Astrocyte of the spinal cord (primary cell): ENCODE results near the gene P2RY8.
"Not testable (repeated sequence)": the region's sequence is repeated elsewhere in the genome, so short reads cannot be mapped to it uniquely, and the experiment has no call there.

Experiments
- DNase-seq: peaks from one replicate; pipeline ENCODE4 v3.0.0; 2011; ENCODE audit warnings: low read depth, low spot score
- H3K4me3 ChIP-seq: 2 replicates; pipeline ENCODE4 v1.5.1; 2011; ENCODE audit warnings: low read depth, mild to moderate bottlenecking, low read length, moderate library complexity
- in situ Hi-C: cut with HindIII; loops from 2 replicates; pipeline ENCODE4 v1.10.0; 2017; ENCODE audit warnings: low sequenced_read_pairs
- TF ChIP-seq, protein P1 (sequence below): IDR thresholded peaks from 2 replicates; pipeline ENCODE4 v1.5.1; 2012; ENCODE audit warnings: low read depth, mild to moderate bottlenecking, low read length, inconsistent platforms

The P2RY8 gene

DNA sequence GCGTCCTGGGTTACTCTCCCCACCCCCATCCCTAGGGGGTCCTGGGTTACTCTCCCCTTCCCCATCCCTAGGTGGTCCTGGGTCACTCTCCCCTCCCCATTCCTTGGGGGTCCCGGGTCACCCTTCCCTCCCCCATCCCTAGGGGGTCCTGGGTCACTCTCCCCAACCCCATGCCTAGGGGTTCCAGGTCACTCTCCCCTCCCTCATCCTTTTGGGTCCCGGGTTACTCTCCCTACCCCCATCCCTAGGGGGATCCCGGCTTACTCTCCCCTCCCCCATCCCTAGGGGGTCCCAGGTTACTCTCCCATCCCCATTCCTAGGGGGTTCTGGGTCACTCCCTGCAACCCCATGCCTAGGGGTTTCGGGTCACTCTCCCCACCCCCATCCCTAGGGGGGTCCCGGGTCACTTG lies 85.7 kb downstream of the P2RY8 start:
- TF ChIP-seq, protein P1, sequence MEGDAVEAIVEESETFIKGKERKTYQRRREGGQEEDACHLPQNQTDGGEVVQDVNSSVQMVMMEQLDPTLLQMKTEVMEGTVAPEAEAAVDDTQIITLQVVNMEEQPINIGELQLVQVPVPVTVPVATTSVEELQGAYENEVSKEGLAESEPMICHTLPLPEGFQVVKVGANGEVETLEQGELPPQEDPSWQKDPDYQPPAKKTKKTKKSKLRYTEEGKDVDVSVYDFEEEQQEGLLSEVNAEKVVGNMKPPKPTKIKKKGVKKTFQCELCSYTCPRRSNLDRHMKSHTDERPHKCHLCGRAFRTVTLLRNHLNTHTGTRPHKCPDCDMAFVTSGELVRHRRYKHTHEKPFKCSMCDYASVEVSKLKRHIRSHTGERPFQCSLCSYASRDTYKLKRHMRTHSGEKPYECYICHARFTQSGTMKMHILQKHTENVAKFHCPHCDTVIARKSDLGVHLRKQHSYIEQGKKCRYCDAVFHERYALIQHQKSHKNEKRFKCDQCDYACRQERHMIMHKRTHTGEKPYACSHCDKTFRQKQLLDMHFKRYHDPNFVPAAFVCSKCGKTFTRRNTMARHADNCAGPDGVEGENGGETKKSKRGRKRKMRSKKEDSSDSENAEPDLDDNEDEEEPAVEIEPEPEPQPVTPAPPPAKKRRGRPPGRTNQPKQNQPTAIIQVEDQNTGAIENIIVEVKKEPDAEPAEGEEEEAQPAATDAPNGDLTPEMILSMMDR, result no peak
- DNase-seq, result no peak
- in situ Hi-C loops, result no loop called here
- no peak overlapping the region for H3K4me3 ChIP-seq

DNA sequence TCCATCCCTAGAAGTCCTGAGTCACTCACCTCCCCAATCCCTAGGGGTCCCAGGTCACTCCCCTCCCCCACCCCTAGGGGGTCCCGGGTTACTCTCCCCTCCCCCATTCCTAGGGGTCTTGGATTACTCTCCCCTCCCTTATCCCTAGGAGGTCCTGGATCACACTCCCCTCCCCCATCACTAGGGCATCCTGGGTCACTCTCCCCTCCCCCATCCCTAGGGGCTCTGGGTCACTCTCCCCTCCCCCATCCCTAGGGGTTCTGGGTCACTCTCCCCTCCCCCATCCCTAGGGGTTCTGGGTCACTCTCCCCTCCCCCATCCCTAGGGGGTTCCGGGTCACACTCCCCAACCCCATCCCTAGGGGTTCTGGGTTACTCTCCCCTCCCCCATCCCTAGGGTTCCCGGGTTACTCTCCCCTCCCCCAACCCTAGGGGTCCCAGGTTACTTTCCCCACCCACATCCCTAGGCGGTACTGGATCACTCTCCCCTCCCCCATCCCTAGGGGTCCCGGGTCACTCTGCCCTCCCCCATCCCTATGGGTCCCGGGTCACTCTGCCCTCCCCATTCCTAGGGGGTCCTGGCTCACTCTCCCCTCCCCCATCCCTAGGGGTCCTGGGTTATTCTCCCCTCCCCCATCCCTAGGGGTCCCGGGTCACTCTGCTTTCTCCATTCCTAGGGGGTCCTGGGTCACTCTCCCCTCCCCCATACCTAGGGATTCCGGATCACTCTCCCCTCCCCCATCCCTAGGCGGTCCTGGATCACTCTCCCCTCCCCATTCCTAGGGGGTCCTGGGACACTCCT lies 86.4 kb downstream of the P2RY8 start:
- TF ChIP-seq, protein P1, result no peak
- in situ Hi-C loops, result no loop called here
- no peak overlapping the region for H3K4me3 ChIP-seq
- DNase-seq, result no peak

DNA sequence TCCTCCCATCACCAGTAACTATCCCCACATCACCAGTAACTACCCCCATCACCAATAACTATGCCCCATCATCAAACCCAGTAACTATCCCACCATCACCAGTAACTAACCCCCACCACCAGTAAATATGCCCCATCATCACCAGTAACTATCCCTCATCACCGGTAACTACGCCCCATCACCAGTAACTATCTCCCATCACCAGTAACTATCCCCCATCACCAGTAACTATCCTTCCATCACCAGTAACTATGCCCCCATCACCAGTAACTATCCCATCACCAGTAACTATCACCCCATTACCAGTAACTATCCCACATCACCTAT lies 87.2 kb downstream of the P2RY8 start:
- TF ChIP-seq, protein P1, result no peak

DNA sequence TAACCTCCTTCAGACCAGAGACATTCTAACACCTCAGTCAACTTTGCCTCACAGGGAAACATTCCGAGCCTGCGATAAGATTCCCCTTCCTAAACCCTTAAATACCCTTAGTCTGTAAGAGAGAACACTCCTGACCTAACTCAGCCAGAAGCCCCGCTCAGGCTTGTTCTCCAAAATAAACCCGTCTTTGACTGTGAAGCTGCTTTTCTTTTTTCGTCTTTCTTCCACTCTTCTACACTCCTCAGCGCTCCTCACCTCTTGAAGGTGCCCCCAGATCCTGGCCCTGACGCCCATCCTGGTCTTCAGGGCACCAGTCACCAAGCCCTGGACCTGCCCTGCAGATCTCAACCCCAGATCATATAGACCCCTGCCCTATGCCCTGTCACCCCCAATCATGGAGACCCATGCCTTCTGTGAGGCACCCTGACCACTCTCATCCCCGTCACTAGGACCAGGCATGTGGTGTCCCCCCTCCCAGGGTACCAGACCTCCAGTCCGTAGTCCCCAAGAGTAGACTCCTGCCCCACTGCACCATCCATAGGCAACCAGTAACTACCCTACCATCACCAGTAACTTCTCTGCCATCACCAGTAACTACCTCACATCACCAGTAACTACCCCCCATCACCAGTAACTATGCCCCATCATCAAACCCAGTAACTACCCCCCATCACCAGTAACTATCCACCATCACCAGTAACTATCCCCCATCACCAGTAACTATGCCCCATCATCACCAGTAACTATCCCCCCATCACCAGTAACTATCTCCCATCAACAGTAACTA lies 87.8 kb downstream of the P2RY8 start:
- DNase-seq, result no peak
- in situ Hi-C loops, result no loop called here

More for the DNA sequence above, 87.2 kb downstream of the P2RY8 start:
- in situ Hi-C loops, result no loop called here
- no peak for DNase-seq
- H3K4me3 ChIP-seq, result no peak overlapping the region

DNA sequence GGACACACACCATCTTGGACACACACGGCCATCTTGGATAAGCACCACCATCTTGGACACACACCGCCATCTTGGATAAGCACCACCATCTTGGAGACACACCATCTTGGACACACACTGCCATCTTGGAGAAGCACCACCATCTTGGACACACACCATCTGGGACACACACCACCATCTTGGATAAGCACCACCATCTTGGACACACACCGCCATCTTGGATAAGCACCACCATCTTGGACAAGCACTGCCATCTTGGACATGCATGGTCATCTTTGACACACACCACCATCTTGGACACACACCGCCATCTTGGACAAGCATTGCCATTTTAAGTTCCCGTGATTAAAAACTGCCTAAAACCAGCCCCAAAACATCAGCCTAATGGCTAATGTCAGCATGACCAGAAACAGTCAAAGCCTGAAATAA lies 88.4 kb downstream of the P2RY8 start:
- in situ Hi-C loops, result not testable (repeated sequence)

More for the DNA sequence above, 87.8 kb downstream of the P2RY8 start:
- TF ChIP-seq, protein P1, result no peak
- no peak overlapping the region for H3K4me3 ChIP-seq

DNA sequence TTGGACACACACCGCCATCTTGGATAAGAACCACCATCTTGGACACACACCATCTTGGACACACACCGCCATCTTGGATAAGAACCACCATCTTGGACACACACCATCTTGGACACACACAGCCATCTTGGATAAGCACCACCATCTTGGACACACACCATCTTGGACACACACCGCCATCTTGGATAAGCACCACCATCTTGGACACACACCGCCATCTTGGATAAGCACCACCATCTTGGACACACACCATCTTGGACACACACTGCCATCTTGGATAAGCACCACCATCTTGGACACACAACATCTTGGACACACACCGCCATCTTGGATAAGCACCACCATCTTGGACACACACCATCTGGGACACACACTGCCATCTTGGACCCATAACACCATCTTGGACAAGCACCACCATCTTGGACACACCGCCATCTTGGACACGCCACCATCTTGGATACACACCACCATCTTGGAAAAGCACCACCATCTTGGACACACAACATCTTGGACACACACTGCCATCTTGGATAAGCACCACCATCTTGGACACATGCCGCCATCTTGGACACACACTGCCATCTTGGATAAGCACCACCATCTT lies 88.9 kb downstream of the P2RY8 start:
- H3K4me3 ChIP-seq, DNase-seq, in situ Hi-C loops: not testable (repeated sequence)

More for the DNA sequence above, 88.4 kb downstream of the P2RY8 start:
- not testable (repeated sequence) for DNase-seq, H3K4me3 ChIP-seq

DNA sequence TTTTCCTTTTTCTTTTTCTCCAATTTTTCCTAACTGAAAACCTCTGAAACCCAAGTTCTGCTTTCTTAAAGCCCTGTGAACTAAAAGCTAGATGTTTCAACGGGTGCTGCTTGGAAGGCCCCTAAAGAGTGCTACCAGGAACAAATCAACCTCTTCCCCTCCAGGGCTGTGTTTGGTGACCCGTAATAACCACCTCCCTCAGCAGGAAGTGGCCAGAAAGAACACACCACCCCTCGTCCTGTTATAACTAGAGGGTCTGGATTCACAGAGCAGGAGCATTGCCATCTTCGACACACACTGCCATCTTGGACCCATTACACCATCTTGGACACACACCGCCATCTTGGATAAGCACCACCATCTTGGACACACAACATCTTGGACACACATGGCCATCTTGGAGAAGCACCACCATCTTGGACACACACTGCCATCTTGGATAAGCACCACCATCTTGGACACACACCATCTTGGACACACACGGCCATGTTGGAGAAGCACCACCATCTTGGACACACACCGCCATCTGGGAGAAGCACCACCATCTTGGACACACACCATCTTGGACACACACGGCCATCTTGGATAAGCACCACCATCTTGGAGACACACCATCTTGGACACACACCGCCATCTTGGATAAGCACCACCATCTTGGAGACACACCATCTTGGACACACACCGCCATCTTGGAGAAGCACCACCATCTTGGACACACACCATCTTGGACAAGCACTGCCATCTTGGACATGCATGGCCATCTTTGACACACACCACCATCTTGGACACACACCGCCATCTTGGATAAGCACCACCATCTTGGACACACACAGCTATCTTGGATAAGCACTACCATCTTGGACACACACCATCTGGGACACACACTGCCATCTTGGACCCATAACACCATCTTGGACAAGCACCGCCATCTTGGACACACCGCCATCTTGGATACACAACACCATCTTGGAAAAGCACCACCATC lies 89.7 kb downstream of the P2RY8 start:
- DNase-seq, H3K4me3 ChIP-seq, in situ Hi-C loops: not testable (repeated sequence)
